Right lobe of liver (tissue), 4 donors: ENCODE data around the gene GIMAP4.

Experiments
- POLR2A ChIP-seq: fragments of 450-650 bp; IDR thresholded peaks from one replicate; pipeline ENCODE4 v1.6.1; 2017; ENCODE audit warnings: antibody characterized with exemption, mild to moderate bottlenecking
- TF ChIP-seq, protein P1 (sequence below), 4 donors: fragments of 200-600 bp in 3 of 4; fragments of 450-650 bp in 1 of 4; IDR thresholded peaks; one replicate each; pipeline versions ENCODE4 v1.5.1 to v1.8.0; 2016 to 2022; ENCODE audit warnings: antibody characterized with exemption in 4 of 4, mild to moderate bottlenecking in 2 of 4
- donor health status: DM: no; HTN: no; CAD: no.
- donor health status: DM: no; HTN: no; CAD: no.
- donor health status: DM: no; HTN: yes; CAD: no.

DNA sequence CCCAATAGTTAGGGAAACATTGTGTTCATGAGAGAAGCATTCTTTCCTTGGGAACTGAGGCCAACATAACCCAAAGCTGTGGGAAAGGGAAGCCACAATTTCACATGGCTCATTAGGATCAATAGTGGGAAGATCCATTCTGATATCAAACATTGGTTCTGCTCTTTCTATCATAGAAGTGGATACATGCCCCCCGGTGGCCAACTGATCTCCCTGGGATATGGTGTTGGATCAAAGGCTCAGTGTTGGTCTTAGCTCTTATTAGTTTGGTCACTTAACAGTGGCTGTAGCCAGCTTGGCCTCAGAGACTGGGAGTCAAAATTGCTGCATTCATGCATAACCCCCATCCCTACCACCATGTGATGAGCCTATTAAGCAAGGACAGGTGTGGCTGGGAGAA lies 6.7 kb upstream of the GIMAP4 start:
- no peak for TF ChIP-seq POLR2A
- TF ChIP-seq, protein P1, sequence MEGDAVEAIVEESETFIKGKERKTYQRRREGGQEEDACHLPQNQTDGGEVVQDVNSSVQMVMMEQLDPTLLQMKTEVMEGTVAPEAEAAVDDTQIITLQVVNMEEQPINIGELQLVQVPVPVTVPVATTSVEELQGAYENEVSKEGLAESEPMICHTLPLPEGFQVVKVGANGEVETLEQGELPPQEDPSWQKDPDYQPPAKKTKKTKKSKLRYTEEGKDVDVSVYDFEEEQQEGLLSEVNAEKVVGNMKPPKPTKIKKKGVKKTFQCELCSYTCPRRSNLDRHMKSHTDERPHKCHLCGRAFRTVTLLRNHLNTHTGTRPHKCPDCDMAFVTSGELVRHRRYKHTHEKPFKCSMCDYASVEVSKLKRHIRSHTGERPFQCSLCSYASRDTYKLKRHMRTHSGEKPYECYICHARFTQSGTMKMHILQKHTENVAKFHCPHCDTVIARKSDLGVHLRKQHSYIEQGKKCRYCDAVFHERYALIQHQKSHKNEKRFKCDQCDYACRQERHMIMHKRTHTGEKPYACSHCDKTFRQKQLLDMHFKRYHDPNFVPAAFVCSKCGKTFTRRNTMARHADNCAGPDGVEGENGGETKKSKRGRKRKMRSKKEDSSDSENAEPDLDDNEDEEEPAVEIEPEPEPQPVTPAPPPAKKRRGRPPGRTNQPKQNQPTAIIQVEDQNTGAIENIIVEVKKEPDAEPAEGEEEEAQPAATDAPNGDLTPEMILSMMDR (IDR thresholded peaks at IDR 0.05): no peak
